MM.1S (cell line): ENCODE data around the gene CA5B.
"Not testable (repeated sequence)": the region's sequence is repeated elsewhere in the genome, so short reads cannot be mapped to it uniquely, and the experiment has no call there.

Experiments
- DNase-seq: peaks from one replicate; pipeline ENCODE4 v3.0.0-alpha.2; 2015
- H2AFZ ChIP-seq: fragments of 300-600 bp; sonication (generic); 2 replicates; pipeline ENCODE4 v1.6.0; 2016; ENCODE audit warnings: antibody characterized with exemption, low read length
- H3F3A ChIP-seq: fragments of 300-600 bp; sonication (generic); 2 replicates; pipeline ENCODE4 v1.6.1; 2016; ENCODE audit warnings: mild to moderate bottlenecking, antibody characterized with exemption, low read length, moderate library complexity, mixed read lengths; ENCODE audit not compliant: insufficient read depth
- H3K27ac ChIP-seq: fragments of 300-600 bp; sonication (generic); 2 replicates; pipeline ENCODE4 v1.5.1; 2016; ENCODE audit warnings: mild to moderate bottlenecking, low read length
- H3K27me3 ChIP-seq: fragments of 300-600 bp; sonication (generic); replicated peaks from 2 replicates; pipeline ENCODE4 v1.6.0; 2016; ENCODE audit warnings: low read length; ENCODE audit not compliant: insufficient read depth
- H3K36me3 ChIP-seq: fragments of 300-600 bp; sonication (generic); replicated peaks from 2 replicates; pipeline ENCODE4 v1.6.1; 2016; ENCODE audit warnings: mild to moderate bottlenecking, low read length, mixed read lengths; ENCODE audit not compliant: insufficient read depth
- H3K4me1 ChIP-seq: fragments of 300-600 bp; sonication (generic); 2 replicates; pipeline ENCODE4 v1.6.1; 2016; ENCODE audit warnings: low read length, mixed read lengths
- H3K4me2 ChIP-seq: fragments of 300-600 bp; sonication (generic); 2 replicates; pipeline ENCODE4 v1.6.0; 2016; ENCODE audit warnings: low read depth, low read length
- H3K4me3 ChIP-seq: fragments of 300-600 bp; sonication (generic); 2 replicates; pipeline ENCODE4 v1.5.1; 2016; ENCODE audit warnings: low read length, mixed read lengths
- H3K79me2 ChIP-seq: fragments of 300-600 bp; sonication (generic); 2 replicates; pipeline ENCODE4 v1.6.1; 2016; ENCODE audit warnings: mixed run types, low read length, mixed read lengths
- H3K9ac ChIP-seq: fragments of 300-600 bp; sonication (generic); 2 replicates; pipeline ENCODE4 v1.6.1; 2016; ENCODE audit warnings: low read length, mixed read lengths
- H3K9me2 ChIP-seq: fragments of 300-600 bp; sonication (generic); replicated peaks from 2 replicates; pipeline ENCODE4 v1.6.1; 2016; ENCODE audit warnings: mild to moderate bottlenecking, low read length, mixed read lengths; ENCODE audit not compliant: insufficient read depth
- H3K9me3 ChIP-seq: fragments of 300-600 bp; sonication (generic); replicated peaks from 2 replicates; pipeline ENCODE4 v1.6.1; 2016; ENCODE audit warnings: mild to moderate bottlenecking, low read length, mixed read lengths; ENCODE audit not compliant: insufficient read depth
- H4K20me1 ChIP-seq: fragments of 300-600 bp; sonication (generic); 2 replicates; pipeline ENCODE4 v1.6.1; 2016; ENCODE audit warnings: mild to moderate bottlenecking, low read length, moderate library complexity, mixed read lengths; ENCODE audit not compliant: insufficient read depth
- CTCF ChIP-seq: fragments of 300-600 bp; sonication (generic); IDR thresholded peaks from 2 replicates; pipeline ENCODE4 v1.5.1; 2016; ENCODE audit warnings: antibody characterized with exemption, low read length, mixed read lengths
- EZH2 ChIP-seq: fragments of 300-600 bp; sonication (generic); optimal IDR thresholded peaks from 2 replicates; pipeline ENCODE3; 2017; ENCODE audit warnings: low read depth, mild to moderate bottlenecking, antibody characterized with exemption, low read length, mixed read lengths
- EZH2phosphoT487 ChIP-seq: fragments of 300-600 bp; sonication (generic); IDR thresholded peaks from 2 replicates; pipeline ENCODE4 v1.6.1; 2018; ENCODE audit warnings: antibody characterized with exemption, low read length

CA5B gene

GRCh38 chrX:15723887-15724517 is 14.1 kb upstream of the CA5B start:
- Histone ChIP-seq H3K27ac (no peak overlapping the region), H4K20me1 (no peaks in the 10 kb centered on the region), H3K9me2 (no peaks in the 10 kb centered on the region), H3K4me2 (no peak overlapping the region), H3K79me2 (no peaks in the 10 kb centered on the region), H3K27me3 (no peaks in the 10 kb centered on the region), H3K36me3 (no peaks in the 10 kb centered on the region), H2AFZ (no peak overlapping the region), H3K4me3 (no peak overlapping the region), H3F3A (no peaks in the 10 kb centered on the region), H3K9ac (no peak overlapping the region), H3K9me3 (no peaks in the 10 kb centered on the region), H3K4me1 (no peaks in the 10 kb centered on the region)
- TF ChIP-seq EZH2phosphoT487 = no peak
- TF ChIP-seq EZH2 = no peak
- no peak for TF ChIP-seq CTCF
- DNase-seq = no peak

- no peak for DNase-seq
- Histone ChIP-seq H3K79me2 (no peaks in the 10 kb centered on the region), H3K27ac (no peak overlapping the region)
Observed at GRCh38 chrX:15724911-15725310, 13.2 kb upstream of the CA5B start.

GRCh38 chrX:15731368-15731767 is 6.7 kb upstream of the CA5B start:
- not testable (repeated sequence) for H3K9ac ChIP-seq, H3K4me3 ChIP-seq, H3K9me2 ChIP-seq, H3K79me2 ChIP-seq, H3K9me3 ChIP-seq, H3F3A ChIP-seq, H3K36me3 ChIP-seq, H3K4me2 ChIP-seq, H3K4me1 ChIP-seq, H2AFZ ChIP-seq, H3K27me3 ChIP-seq, H4K20me1 ChIP-seq, DNase-seq, H3K27ac ChIP-seq

More at GRCh38 chrX:15724911-15725310, 13.2 kb upstream of the CA5B start:
- Histone ChIP-seq H3K9ac (no peak overlapping the region), H3K4me3 (no peak overlapping the region), H2AFZ (no peak overlapping the region), H3F3A (no peaks in the 10 kb centered on the region), H3K4me1 (no peaks in the 10 kb centered on the region), H3K27me3 (no peaks in the 10 kb centered on the region), H3K9me3 (no peaks in the 10 kb centered on the region), H3K9me2 (no peaks in the 10 kb centered on the region), H3K36me3 (no peaks in the 10 kb centered on the region), H4K20me1 (no peaks in the 10 kb centered on the region), H3K4me2 (no peak overlapping the region)
- no peak for TF ChIP-seq EZH2phosphoT487
- no peak for TF ChIP-seq CTCF
- TF ChIP-seq EZH2 = no peak

GRCh38 chrX:15737190-15737958 is 696 bp upstream of the CA5B start:
- peak overlapping the region; percentile 55; the same call in 1 of the 2 replicates for H3K4me3 ChIP-seq
- no peak overlapping the region for H3K27ac ChIP-seq
- no peaks in the 10 kb centered on the region for H4K20me1 ChIP-seq
- no peaks in the 10 kb centered on the region for H3K9me2 ChIP-seq
- no peaks in the 10 kb centered on the region for H3K36me3 ChIP-seq
- H3K9me3 ChIP-seq = no peaks in the 10 kb centered on the region
- H3K79me2 ChIP-seq = no peaks in the 10 kb centered on the region
- 0 out of 2 replicates have a peak, but pooled peaks cover 4% of the 10 kb centered on the region for H3K4me1 ChIP-seq
- no peak overlapping the region for H2AFZ ChIP-seq
- no peaks in the 10 kb centered on the region for H3K27me3 ChIP-seq
- H3F3A ChIP-seq = no peaks in the 10 kb centered on the region
- H3K4me2 ChIP-seq = peak overlapping the region; percentile 82
- no peak for DNase-seq
- TF ChIP-seq EZH2phosphoT487 (no peak), CTCF (no peak), EZH2 (no peak)
- H3K9ac ChIP-seq = no peak overlapping the region; the same call in 1 of the 2 replicates
